ENCODE data around the gene FANCD2.
"Not testable (repeated sequence)": the region's sequence is repeated elsewhere in the genome, so short reads cannot be mapped to it uniquely, and the experiment has no call there.

The FANCD2 gene

DNA sequence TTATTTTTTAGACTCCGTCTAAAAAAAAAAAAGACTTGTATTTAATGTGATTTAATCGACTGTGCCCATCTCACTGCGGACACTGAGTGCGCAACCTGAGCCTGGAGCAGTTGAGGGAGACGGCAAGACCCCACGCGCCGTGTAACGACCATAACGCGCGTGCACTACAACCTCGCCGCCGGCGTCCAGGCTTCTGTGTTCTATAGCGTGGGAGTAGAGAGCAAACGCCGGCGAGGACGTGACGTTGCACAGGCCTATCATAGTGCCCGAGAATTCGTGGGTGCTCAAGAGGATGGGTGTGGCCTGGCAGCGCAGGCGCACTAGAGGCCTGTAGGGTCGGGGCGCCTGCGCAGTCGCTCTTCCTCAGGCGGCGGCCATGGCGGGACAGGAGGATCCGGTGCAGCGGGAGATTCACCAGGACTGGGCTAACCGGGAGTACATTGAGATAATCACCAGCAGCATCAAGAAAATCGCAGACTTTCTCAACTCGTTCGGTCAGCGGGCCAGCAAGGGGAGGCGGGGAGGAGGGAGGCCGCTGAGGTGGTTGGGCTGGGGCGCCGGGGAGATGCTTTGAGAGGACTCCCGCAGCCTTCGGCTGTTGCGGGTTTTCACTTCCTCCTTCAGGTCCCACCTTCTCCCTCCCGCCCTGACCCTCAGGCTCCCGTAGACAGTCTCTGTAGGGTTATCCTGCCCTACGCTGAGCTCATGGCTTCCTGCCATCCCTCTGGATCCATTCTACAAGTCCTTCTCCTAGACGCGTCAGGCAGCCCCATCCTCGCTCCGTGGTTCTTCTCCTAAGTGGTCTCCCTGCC lies 89.3 kb downstream of the FANCD2 start, which contains the start of gene BRK1:
BRK1 (plus strand) TSS at position 350 of the 812 bp plus-strand sequence; CDS start at position 377, 27 bp downstream.
- DNase-seq: peak; percentile 92 to 95

DNA sequence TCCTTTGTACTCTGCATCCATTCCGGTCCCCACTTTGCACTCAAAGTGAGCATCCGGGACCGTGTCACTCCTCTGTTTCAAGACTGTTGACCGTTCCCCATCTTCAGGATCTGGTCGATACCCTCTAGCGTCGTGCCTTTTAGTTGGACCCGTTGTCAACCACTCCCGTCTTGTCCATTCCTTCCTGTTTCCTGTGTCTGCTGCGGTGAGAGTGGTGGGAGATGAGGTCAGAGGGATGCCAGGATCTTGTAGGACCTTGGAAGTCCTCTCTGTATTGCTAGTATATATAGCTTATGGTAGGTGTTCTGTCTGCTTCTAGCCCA lies 89.9 kb downstream of the FANCD2 start:
- peak in 1 of 2 donors; percentile 11 for DNase-seq

DNA sequence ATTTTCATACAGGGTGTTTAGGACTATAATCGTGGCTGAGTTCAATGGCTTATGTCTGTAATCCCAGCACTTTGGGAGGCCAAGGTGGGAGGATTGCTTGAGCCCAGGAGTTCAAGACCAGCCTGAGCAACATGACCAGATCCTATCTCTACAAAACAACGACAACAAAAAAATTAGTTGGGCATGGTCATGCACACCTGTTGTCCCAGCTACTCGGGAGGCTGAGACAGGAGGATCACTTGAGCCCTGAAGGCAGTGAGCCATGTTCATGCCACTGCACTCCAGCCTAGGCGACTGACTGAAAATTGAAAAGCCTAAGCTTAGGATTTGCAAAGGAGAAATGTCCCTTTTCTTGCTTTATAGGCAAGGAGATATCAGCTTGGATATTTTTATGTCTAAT lies 90.7 kb downstream of the FANCD2 start:
- no peak for DNase-seq

DNA sequence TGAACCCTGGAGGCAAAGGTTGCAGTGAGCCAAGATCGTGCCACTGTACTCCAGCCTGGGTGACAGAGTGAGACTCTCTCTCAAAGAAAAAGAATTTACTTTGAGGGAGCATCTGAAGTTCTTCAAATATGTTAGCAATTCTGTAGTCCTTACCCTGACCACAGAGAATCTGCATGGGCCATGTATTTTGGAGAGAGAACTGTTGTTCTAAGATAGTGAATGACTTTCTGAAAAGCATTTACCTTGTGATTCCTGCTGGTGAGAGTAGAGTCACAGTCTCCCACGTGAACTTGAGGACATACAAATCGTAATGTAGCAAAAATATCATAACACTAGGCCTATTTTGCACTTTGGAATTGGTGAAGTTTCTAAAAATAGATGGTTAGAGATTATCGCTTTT lies 93.1 kb downstream of the FANCD2 start:
- DNase-seq: no peak

DNA sequence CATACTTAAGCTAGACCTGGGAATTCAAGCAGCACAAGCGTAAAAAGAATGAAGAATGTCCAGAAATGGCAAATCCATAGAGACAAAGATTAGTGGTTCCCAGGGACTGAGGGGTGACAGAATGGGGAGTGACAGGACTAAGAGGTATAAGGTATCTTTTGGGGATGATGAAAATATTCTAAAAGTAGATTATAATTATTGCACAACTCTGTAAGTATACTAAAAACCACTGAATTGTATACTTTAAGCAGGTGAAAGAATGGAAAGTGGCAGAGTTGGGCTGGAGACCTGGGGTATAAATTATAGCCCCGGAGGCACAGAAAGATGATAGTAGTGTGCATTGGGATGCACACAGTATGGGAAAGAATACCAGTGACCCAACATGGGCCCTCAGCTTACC lies 94.8 kb downstream of the FANCD2 start:
- DNase-seq: no peak

DNA sequence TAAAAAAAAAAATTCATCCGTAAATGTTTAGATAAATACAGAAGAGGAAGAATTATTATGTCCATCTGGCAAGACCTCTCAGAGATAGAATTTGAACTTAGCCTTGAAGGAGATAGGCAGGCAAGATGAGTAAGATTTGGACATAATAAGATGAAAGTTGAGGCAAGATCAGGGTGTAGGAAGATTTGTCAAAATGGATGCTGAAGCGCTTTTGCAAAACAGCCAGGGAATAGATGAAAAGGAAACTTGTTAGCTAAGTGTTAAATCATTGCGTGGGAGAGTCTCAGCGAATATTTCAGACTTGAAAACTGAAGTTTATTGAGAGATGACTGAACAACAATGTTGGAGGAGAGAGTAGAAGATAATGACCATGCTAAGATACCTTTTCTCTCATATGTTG lies 96.5 kb downstream of the FANCD2 start:
- no peak for DNase-seq

DNA sequence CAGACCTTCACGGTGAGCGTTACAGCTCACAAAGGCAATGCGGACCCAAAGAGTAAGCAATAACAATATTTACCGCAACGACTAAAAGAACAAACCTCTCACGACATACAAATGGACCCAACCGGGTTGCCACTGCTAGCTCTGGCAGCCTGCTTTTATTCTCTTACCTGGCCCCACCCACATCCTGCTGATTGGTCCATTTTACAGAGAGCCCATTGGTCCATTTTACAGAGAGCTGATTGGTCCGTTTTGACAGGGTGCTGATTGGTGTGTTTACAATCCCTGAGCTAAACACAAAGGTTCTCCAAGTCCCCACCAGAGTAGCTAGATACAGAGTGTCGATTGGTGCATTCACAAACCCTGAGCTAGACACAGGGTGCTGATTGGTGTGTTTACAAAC lies 109.6 kb downstream of the FANCD2 start:
- not testable (repeated sequence) for DNase-seq

DNA sequence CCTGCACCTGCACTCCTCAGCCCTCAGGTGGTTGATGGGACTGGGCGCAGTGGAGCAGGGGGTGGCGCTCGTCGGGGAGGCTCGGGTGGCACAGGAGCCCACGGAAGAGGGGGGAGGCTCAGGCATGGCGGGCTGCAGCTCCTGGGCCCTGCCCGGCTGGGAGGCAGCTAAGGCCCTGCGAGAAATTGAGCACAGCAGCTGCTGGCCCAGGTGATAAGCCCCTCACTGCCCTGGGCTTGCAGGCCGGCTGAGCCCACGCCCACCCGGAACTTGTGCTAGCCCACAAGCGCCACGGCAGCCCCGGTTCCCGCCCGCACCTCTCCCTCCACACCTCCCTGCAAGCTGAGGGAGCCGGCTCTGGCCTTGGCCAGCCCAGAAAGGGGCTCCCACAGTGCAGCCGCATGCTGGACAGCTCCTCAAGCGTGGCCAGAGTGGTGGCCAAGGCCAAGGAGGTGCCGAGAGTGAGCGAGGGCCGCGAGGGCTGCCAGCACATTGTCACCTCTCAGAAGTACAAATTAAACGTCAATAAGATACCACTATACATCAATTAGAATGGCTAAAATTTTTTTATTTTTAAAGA lies 110.3 kb downstream of the FANCD2 start:
- no peak for DNase-seq

DNA sequence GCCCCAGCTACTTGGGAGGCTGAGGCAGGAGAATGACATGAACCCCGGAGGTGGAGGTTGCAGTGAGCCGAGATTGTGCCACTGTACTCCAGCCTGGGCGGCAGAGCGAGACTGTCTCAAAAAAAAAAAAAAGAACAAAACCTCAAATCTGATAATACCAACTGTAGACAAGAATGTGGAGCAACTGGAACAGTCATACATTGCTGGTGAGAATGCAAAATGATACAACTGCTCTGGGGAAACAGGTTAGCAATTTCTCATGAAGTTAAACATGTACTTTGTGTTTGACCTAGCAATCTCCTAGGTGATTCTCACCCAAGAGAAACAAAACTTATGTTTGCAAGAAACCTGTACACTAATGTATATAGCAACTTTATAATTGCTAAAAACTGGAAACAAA lies 110.9 kb downstream of the FANCD2 start:
- DNase-seq: no peak

DNA sequence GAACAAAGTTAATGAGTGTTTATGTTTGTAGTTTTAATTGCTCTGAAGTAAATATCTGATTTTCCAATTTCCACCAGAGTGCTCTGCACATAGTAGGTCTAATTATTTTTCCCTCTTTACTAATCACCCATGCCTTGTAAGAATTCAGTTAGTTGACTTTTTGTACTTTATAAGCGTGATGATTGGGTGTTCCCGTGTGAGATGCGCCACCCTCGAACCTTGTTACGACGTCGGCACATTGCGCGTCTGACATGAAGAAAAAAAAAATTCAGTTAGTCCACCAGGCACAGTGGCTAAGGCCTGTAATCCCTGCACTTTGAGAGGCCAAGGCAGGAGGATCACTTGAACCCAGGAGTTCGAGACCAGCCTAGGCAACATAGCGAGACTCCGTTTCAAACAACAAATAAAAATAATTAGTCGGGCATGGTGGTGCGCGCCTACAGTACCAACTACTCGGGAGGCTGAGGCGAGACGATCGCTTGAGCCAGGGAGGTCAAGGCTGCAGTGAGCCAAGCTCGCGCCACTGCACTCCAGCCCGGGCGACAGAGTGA lies 114.8 kb downstream of the FANCD2 start:
- DNase-seq: no peak

DNA sequence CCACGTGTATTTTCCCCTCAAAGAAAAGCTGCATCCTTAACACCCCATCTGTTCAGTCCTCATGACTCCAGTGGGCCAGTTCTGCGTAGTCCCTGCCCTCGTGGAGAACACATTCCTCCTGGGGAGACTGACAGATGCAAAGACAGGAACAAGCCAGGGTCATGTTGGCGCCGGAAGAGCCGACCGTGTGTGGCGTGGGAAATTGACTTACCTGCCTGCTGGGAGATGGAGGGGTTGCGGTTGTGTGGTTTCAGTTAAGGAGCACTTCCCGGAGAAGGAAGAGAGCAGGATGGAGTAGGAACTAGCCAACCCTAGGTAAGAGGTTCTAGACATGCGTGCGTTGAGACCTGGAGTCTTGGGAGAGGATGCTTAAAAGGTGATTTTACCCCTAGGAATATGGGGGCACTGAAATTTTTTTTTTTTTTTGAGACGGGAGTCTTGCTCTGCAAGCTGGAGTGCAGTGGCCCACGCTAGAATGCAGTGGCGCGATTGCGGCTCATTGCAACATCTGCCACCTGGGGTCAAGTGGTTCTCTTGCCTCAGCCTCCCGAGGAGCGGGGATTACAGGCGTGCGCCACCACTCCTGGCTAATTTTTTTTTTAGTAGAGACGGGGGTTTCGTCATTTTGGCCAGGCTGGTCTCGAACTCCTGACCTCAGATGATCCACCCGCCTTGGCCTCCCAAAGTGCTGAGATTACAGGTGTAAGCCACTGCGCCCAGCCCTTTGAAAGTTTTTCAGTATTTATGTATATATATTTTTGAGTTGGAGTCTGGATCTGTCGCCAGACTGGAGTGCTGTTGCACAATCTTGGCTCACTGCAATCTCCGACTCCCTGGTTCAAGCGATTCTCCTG lies 116.7 kb downstream of the FANCD2 start:
- DNase-seq: peak in 1 of 2 donors; percentile 5

DNA sequence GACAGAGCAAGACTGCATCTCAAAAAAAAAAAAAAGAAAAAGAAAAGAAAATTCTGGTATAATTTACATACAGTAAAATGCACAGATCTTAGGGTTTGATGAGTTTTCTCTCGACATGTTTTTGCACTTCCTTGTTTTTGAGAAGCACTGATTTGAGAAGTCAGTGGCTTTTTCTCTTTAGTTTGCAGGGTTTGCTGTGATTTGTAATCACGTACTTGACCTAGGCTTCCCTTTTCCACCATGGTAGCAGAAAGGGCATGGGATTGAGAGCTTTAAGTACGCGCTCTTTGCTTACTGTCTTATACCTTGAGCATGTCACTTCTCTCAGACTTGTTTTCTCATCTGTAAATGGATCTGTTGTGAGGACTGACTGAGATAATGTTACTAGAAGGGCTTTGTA lies 119.4 kb downstream of the FANCD2 start:
- no peak for DNase-seq

DNA sequence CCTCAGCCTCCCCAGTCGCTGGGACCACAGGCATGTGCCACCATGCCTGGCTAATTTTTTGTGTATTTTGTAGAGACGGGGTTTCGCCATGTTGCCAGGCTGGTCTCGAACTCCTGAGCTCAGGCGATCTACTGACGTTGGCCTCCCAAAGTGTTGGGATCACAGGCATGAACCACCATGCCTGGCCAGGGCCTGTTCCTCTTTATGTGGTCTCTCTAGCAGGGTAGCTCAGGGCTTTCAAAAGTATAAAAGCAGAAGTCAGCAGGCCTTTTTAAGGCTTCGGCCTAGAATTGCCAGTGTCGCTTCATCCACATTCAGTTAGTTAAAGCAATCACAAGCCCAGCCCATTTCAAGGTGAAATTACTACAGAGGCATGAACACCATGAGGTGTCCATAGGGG lies 123.0 kb downstream of the FANCD2 start:
- DNase-seq: no peak

DNA sequence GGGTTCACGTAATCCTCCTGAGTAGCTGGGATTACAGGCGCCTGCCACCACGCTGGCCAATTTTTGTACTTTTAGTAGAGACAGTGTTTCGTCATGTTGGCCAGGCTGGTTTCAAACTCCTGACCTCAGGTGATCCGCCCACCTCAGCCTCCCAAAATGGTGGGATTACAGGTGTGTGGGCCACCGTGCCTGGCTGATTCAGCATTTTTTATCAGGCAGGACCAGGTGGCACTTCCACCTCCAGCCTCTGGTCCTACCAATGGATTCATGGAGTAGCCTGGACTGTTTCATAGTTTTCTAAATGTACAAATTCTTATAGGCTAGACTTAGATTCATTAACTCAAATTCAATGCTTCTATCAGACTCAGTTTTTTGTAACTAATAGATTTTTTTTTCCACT lies 124.8 kb downstream of the FANCD2 start:
- DNase-seq: no peak
